Stimulated activated CD4-positive, alpha-beta T cell treated with anti-CD3 and anti-CD28 coated beads, TNF-alpha, amount 100 ng/mL, for 24 hours (primary cell): ENCODE results near the gene PNPLA5.

ENCODE experiments used
- DNase-seq, 3 experiments: peaks; one replicate each; pipeline ENCODE4 v3.0.0-alpha.2; 2020; ENCODE audit warnings: low read depth in 3 of 3

PNPLA5 gene

DNA sequence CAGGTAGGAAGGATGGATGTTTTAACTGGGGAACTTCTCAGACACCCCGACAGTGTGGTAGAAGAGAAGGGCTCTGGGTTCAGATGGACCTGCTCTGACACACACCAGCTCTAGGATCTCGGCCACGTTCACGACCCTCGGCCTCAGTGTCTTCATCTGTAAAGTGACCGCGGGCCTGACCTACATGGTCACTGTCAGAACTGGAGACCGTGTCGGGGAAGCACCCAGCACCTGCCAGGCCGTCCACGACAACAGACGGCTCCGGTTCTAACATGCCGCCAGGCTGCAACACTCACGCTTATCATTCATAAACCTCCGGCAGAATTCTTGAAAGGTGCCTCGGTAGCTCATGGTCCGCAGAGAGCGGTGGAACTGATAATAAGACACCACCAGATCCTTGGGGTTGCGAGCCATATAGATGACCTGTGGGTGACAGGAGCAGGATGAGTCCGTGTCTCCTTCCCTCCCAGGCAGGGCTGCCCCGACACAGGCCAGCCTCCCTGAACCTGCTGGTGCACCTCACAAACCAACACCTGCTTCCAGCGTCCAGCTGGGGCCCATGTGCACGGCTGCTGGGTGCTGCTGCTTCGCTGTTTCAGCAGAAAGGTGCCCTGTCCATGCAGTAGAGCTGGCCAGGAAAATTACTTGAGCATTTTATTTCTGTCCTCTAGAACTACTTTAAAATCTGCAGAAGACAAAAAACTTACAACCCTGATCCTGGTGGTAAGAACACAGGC is 53.1 kb downstream of the PNPLA5 start:
- DNase-seq = no peak

GRCh38 chr22:43838161-43838560 is 53.7 kb downstream of the PNPLA5 start:
- no peak for DNase-seq

DNA sequence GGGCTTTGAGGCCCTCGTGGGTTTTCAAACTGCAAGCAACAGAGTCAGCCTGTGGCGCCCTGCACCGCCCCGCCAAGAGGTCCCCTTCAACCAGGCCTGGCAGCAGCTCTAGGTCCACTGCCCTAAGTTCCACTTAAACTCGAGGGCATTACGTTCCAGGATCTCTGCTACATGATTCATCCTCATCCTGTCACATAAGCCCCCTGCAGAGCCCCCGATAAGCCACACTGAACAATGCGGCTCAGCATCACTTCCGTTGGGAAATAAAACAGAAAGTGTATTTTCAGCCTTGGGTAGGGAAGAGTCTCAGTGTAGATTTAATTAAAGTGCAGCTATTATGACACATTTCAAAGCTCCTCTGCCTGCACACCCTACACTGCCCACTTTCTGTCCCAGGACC is 54.1 kb downstream of the PNPLA5 start:
- no peak for DNase-seq

DNA sequence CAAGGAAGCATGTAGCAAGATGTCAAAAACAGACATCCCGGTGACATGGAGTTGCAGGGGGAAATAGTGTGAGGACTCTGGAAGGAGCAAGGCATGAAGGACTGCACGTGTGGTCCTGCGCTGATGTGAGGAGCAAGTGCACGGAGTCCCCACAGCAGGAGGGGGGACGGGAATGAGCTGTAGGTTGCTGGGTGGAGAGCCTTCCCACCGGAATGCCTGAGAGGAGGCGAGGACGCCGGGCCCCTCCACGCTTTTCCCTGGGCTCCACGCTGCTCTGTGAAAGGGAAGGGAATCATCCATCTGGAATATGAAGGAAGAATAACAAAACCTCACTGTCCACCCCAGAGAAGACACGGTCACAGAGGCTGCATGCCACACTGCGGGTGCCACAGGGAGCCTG is 56.1 kb downstream of the PNPLA5 start:
- no peak for DNase-seq

- no peak for DNase-seq
Observed at GRCh38 chr22:43835166-43835565, 56.6 kb downstream of the PNPLA5 start.

DNA sequence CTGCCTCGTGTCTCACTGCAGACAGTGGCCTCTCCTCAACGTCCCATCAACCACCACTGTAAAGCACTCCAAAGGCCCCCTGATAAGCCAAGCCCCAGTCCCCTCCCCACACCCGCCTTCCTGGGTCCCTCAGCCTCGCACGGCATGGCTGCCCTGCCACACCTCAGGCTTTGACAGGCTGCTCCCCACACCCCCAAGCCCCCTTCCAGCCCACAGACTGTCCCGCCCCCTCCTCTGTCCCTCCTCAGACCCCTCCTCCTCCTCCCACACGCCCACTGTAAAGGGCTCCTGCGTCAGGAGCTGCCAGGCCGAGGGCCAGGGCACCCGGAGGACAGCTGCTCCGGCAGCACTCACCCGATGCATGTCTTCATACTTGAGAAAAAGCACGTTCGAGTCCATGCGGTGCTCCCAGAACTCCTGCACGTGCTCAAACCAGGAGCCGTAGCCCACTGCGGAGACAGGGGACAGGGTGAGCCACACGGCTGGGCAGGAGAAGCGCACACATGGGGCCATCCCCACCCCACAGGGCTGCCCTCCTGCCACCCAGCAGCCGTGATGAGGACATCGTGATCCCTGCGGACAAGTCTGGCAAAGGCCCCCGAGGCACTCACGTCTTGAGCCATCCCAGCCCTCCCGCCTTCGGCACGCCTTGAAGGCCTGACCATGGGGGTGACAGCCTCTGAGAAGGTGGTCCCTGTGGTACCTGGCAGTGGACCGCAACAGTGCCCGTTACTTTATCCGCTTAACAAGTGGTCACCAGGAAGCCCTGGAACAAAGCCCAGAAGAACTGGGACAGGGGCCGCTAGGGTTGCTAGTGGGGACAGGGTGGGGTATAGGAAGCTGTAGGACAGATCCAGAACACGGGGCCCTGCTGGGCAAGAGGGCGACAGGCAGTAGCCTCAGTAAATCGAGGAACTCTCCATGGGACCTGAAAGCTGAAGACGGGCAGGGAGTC is 58.2 kb downstream of the PNPLA5 start:
- DNase-seq = no peak

- DNase-seq = no peak
Observed at GRCh38 chr22:43832393-43833265, 59.2 kb downstream of the PNPLA5 start.

GRCh38 chr22:43831561-43832392 is 60.0 kb downstream of the PNPLA5 start:
- DNase-seq = no peak

DNA sequence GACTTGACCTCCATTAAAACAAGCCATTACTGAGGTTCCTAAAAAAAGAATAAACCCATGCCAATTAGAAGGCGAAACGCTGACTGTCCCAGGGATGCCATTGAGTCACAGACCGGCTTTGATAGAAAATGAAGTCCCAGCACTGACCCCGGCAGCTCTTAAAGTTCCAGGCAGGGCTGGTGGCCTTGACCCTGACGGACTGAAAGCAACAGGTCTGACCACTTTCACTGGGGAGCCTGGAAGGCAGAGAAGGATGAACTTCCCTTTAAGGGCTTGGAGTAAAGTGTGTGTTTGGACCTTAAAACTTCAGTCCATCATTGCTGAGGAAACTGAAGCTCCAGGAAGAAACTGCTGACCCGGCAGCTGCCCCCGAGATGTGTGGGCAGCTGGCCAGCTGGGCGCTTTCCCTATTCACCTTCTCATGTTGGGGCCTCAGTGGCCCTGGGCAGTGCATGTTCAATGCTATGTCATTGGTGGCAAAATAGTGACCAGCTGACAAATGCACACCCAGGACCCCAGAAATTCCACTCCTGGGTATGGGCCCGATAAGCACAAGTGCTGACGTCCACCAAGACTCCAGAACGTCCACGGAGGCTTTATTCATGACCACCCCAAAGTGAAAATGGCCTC is 60.8 kb downstream of the PNPLA5 start:
- no peak for DNase-seq

DNA sequence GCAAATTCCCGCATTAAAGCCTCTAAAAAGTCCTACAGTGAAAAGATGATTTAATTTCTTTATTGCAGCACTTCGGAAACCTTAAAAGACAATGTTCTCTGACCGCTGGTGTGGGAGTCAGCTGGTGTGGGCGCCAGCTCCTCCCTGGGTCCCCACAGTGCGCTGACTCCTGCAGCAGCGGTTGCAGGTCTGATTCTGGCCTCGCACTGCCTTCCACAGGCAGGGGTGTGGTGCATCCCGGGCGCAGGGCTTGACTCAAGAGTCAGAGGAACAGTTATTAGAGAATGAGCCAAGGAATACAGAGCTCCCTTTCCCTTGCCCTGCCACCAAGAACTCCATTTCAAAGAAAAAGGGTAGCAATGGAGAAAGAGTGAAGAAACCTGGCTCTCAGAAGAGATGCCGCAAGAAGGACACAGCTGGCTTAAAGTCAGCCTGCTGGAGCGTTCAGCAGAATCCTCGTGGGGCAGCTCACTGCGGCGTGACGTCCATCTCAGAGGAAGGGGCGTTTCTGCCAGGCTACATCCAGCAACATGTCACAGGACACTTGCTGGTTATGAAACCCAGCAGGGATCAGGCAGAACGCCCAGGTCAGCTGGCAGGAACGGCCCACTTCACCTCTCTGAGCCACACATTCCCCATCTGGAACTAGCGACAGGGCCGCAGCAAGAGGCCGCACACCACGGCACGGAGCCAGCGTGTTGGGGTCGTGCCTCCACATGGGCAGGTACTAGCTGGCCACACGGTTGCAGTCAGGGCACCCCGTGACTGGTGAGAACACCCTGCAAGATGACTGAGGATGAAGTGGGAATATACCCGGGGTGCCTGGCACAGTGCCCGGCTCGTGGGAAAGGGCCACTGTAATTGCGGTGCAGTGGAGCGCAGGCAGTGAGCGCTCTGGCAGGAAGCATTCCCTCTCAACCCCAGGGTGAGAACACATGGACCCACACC is 61.6 kb downstream of the PNPLA5 start:
- no peak for DNase-seq
